ENCODE data around the gene OR51A4. TPM values are rescaled to one million over a fixed set of nuclear protein-coding genes. Genes with fewer than 3 reads are reported as not detected.

The OR51A4 gene
- total RNA-seq, 4 donors from 2014 or later: not detected

DNA sequence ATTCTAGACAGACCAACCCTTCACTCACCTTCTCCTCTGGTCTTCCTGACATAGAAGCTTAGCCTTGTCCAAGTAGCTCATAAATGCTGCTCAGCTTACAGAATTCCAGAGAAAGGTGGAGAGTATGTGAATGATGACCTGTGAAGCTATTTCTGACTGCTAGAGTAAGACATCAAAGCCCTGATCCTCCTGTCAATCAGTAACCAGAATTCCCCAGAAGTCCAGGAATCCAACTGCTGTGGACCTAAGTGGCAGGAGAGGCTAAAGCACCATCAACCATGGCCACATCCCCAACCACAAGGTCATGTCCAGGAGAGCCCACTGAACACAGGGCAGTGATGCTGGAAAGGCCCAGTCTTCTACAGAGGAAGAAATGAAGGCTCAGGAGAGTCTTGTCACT lies 30.8 kb downstream of the OR51A4 start:
- intact Hi-C loops (cut with DNase I; ENCODE audit: low total_unique reads): no loop called here
- no peak for DNase-seq (ENCODE audit: low spot score in 2 of 2)
- H3K4me3 ChIP-seq (ENCODE audit: low read depth, poor library complexity, severe bottlenecking): no peak overlapping the region
- TF ChIP-seq, protein P1, sequence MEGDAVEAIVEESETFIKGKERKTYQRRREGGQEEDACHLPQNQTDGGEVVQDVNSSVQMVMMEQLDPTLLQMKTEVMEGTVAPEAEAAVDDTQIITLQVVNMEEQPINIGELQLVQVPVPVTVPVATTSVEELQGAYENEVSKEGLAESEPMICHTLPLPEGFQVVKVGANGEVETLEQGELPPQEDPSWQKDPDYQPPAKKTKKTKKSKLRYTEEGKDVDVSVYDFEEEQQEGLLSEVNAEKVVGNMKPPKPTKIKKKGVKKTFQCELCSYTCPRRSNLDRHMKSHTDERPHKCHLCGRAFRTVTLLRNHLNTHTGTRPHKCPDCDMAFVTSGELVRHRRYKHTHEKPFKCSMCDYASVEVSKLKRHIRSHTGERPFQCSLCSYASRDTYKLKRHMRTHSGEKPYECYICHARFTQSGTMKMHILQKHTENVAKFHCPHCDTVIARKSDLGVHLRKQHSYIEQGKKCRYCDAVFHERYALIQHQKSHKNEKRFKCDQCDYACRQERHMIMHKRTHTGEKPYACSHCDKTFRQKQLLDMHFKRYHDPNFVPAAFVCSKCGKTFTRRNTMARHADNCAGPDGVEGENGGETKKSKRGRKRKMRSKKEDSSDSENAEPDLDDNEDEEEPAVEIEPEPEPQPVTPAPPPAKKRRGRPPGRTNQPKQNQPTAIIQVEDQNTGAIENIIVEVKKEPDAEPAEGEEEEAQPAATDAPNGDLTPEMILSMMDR (IDR thresholded peaks at IDR 0.05): no peak
- no peak for TF ChIP-seq POLR2A (IDR thresholded peaks at IDR 0.05)

DNA sequence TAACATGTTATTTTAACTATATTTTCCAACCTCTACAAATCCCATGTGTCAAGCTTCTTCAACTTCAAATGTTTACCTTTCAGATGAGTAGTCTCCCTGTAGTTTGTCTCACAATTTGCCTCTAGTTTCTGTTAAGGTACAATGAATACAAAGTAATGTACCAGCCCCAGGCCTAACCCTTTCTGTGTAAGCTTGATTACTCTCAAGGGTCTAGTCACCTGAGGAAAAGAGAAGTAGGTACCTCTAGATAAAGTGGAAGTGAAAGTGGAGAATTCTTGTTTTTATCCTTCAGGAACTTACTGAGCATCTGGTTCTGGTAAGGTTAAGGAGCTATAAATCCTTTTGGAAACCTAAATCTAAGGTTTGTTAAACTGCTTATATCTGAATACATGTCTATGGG lies 43.9 kb downstream of the OR51A4 start, which contains the start of gene OR51A7:
TSS of gene OR51A7 (plus strand) at position 300 of the 400 bp plus-strand sequence. CDS start 3,587 bp downstream, outside the sequence.
- intact Hi-C loops (cut with DNase I; ENCODE audit: low total_unique reads): no loop called here
- TF ChIP-seq POLR2A (IDR thresholded peaks at IDR 0.05): no peak
- TF ChIP-seq, protein P1 (IDR thresholded peaks at IDR 0.05): no peak
- H3K4me3 ChIP-seq (ENCODE audit: low read depth, poor library complexity, severe bottlenecking): no peak within 1 kb of the TSS
- no peak for DNase-seq (ENCODE audit: low spot score in 2 of 2)

Other genes with a start within 250 kb of the OR51A4 start
- gene OR51E2, start 249.8 kb downstream of the OR51A4 start, total RNA-seq: under 1 TPM in 2 of 4 donors, not detected in 2; 0.10 to 0.30 TPM
- gene MMP26, start 242.8 kb downstream of the OR51A4 start, total RNA-seq: not detected
- not detected for gene OR51F1, start 177.7 kb downstream of the OR51A4 start, total RNA-seq
- not detected for gene OR52R1, start 143.2 kb downstream of the OR51A4 start, total RNA-seq
- not detected for gene OR51F2, start 126.3 kb downstream of the OR51A4 start, total RNA-seq
- gene OR51S1, start 98.4 kb downstream of the OR51A4 start, total RNA-seq: not detected
- gene OR51T1, start 65.7 kb downstream of the OR51A4 start, total RNA-seq: not detected
- not detected for gene OR51A7, start 43.8 kb downstream of the OR51A4 start, total RNA-seq
- gene OR51G2, start 28.3 kb downstream of the OR51A4 start, total RNA-seq: not detected
- not detected for gene OR51G1, start 23.3 kb downstream of the OR51A4 start, total RNA-seq
- gene OR51A2, start 8.1 kb upstream of the OR51A4 start, total RNA-seq: not detected
- not detected for gene OR51L1, start 47.2 kb upstream of the OR51A4 start, total RNA-seq
- not detected for gene OR52J3, start 98.9 kb upstream of the OR51A4 start, total RNA-seq
- 1 to 10 TPM in 1 of 4 donors, not detected in 3; 2.7 TPM for gene OR52E2, start 112.0 kb upstream of the OR51A4 start, total RNA-seq
- gene OR52E1, start 122.0 kb upstream of the OR51A4 start, total RNA-seq: not detected
- gene OR52A5, start 190.8 kb upstream of the OR51A4 start, total RNA-seq: not detected
- not detected for gene OR52A1, start 207.2 kb upstream of the OR51A4 start, total RNA-seq